SH-SY5Y (cell line): ENCODE results near the gene BTNL3.

Experiments
- GATA2 ChIP-seq: IDR thresholded peaks from 2 replicates; pipeline ENCODE4 v1.6.1; 2011; ENCODE audit warnings: mild to moderate bottlenecking, low read depth, low read length
- GATA3 ChIP-seq: IDR thresholded peaks from 2 replicates; pipeline ENCODE4 v1.6.1; 2011; ENCODE audit warnings: low read depth, mild to moderate bottlenecking, low read length, moderate library complexity

Gene BTNL3

DNA sequence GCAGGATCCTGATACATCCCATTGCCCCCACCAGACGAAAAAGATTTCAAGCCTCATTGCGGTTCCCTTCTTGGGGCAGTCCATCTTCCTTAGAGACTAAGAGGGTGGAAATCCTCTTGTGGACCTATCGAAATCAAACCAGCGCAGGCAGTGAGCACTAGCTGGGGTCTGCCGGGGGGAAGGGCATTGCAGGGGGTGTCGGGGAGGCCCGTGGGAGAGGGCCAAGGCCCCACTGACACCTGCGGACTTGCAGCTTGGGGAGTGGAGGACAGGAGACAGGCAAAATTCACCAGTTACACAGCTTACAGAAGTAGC lies 51.9 kb downstream of the BTNL3 start:
- no peak for TF ChIP-seq GATA3

DNA sequence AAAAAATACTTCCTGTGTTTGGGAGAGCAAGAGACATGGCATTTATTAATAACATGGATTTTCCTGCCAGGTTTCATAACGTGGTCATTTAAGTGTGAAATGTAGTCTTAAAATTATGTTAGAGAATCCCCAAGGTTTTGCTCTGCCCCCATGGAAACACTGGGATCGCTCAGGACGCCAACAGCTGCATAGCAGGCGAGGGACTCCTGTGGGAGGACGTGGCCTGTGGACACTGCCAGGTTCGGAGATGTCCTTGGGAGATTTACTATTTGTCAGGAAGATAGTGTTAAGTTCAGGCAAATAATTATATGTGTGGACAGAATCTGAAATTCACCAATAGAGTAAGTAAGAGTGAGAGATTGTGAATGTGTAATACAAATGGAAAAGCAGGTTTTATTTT lies 52.4 kb downstream of the BTNL3 start:
- TF ChIP-seq GATA2 (no peak), GATA3 (no peak)

DNA sequence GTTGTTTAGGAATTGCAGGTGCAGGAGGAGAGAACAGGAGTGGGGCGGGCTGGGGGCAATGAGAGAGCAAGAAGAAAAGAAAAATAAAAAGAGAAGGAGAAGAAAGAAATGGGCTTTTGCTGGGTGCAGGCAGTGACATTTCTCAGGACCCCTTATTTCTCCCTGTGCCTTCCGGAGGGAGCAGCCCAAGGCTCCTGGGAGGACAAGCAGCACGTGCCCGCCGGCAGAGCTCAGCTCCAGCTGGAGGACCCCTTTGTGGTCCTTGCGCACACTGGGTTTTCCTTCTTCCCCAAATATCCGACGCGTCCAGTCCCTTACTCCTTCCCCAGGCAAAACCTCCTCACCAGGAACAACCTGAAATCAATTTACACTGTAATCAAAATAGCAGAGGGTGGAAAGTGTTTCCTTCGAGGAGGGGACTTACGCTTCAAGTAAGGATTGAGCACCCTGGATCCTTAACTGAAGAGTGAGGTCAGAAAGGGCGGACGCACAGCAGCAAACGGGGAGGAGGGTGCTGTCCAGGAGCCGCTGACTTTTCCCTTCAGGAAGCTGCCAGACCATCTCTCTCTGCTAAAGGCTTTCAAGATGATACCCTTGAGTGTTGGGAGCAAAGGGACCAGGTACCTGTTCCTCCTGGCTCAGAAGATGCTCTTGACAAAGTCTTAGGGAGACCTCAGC lies 53.5 kb downstream of the BTNL3 start:
- TF ChIP-seq GATA3 (no peak), GATA2 (no peak)

GRCh38 chr5:181042722-181043121 lies 54.1 kb downstream of the BTNL3 start:
- TF ChIP-seq GATA2 (no peak), GATA3 (no peak)

DNA sequence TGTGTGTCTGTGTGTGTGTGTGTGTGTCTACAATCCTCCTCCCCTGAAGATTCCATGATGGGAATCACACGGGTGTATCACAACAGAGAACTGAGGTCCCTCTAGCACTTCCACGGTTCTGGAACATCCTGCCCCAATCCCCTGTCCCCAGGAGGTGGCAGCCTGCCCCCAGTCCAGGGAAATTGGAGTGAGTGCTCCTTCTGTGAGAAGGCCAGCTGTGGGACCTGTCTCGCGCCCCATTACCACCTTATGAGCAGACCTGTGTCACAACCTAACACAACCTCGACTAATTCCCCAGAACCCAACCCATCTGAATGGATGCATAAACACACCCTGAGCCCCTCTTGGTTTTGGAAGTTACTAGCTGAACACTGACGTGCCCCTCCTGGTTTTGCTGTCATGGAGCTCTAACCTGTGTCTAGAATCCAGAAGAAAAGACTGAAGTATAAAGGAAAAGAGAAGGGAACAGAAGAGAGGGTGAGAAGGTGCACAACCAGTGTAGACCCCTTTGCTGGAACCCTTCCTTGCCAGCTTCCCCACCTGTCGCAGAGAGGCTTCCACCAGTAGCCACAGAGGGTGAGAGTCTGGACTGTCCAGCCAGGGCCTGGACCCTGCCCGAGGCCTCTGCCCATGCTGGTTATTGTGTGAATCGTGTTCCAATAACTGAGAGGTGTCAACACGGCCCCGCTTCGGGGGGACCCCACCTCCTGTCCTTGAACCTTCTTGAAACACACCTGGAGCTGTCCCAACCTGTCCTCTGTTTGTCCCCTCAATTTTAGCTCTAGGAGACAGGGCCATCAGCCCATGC lies 54.8 kb downstream of the BTNL3 start:
- TF ChIP-seq GATA3: no peak
- TF ChIP-seq GATA2: no peak

- TF ChIP-seq GATA2 (no peak), GATA3 (no peak)
Measured at GRCh38 chr5:181044093-181044599, 55.5 kb downstream of the BTNL3 start.

DNA sequence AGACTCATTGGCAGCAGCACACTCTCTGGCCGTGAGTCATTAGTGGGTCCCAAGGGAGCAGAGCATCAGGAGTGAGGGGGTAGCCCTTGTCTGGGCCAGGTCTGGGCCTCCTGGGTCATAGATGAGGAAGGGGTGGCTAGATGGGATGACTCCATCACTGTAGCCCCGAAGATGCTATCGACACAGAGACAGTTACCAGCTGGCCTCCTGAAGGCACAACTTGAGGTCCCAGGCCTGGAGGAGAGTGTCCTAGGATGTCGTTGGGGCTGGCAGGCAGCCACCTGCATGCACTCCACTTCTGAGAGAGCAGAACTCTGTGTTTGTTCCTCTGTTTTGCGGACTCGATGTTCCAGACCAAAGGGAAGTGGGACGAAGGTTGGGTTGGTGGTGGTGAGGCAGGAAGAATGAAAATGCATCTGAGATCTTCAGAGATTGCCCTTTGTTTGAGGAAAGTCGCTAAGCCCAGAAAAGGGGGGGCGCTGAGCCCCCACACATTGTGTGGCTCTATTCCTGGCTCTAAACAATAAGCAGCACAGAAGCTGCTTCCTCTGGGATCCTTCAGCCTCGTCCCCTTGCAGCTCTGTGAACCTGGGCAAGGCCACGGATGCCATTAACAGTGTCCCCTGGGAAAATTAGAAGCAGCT lies 56.1 kb downstream of the BTNL3 start:
- TF ChIP-seq GATA2 (no peak), GATA3 (no peak)

DNA sequence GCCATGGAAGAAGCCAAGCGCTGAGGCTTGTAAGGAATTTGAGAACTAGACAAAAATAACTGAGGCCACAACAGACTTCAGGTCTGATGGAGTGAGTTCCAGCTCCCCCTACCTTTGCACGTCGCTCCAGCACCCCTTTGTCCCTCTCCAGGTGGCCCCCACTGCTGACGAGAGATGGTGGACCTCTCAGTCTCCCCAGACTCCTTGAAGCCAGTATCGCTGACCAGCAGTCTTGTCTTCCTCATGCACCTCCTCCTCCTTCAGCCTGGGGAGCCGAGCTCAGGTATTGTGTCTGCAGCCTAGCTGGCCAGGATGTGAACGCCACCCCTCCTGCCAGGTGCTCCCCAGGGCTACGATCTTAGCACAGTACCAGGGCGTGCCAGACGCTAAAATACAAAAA lies 56.7 kb downstream of the BTNL3 start:
- TF ChIP-seq GATA3 (no peak), GATA2 (no peak)

DNA sequence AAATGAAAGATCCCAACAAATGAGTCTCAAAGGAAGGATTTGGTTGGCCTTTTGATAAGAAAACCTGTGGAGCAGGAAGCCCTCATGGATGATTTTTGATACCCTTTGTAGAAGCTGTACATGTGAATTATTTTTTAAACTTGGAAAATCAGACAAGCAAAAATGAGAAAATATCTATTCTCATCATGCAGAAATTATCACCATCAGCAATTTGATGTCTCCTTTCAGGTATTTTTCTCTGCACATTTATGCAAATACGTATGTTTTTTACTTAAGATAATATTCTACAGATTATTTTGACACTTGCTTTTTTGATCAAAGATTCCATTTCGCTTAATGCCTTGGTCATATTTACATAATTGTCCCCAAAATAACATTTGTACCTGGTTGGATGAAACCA lies 58.6 kb downstream of the BTNL3 start:
- TF ChIP-seq GATA2: no peak
- TF ChIP-seq GATA3: no peak

DNA sequence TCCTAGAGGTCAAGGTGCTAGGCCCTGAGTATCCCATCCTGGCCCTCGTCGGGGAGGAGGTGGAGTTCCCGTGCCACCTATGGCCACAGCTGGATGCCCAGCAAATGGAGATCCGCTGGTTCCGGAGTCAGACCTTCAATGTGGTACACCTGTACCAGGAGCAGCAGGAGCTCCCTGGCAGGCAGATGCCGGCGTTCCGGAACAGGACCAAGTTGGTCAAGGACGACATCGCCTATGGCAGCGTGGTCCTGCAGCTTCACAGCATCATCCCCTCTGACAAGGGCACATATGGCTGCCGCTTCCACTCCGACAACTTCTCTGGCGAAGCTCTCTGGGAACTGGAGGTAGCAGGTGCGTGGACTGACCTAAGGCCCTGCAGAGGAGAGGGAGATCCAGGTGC lies 59.3 kb downstream of the BTNL3 start:
- TF ChIP-seq GATA3 (no peak), GATA2 (no peak)

DNA sequence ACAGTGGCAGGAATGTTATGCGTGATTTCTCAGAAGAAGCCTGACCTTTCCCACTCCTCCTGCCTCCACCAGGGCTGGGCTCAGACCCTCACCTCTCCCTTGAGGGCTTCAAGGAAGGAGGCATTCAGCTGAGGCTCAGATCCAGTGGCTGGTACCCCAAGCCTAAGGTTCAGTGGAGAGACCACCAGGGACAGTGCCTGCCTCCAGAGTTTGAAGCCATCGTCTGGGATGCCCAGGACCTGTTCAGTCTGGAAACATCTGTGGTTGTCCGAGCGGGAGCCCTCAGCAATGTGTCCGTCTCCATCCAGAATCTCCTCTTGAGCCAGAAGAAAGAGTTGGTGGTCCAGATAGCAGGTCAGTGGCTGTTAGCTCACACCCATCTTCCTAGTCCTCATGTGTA lies 61.4 kb downstream of the BTNL3 start:
- TF ChIP-seq GATA3: no peak
- TF ChIP-seq GATA2: no peak

DNA sequence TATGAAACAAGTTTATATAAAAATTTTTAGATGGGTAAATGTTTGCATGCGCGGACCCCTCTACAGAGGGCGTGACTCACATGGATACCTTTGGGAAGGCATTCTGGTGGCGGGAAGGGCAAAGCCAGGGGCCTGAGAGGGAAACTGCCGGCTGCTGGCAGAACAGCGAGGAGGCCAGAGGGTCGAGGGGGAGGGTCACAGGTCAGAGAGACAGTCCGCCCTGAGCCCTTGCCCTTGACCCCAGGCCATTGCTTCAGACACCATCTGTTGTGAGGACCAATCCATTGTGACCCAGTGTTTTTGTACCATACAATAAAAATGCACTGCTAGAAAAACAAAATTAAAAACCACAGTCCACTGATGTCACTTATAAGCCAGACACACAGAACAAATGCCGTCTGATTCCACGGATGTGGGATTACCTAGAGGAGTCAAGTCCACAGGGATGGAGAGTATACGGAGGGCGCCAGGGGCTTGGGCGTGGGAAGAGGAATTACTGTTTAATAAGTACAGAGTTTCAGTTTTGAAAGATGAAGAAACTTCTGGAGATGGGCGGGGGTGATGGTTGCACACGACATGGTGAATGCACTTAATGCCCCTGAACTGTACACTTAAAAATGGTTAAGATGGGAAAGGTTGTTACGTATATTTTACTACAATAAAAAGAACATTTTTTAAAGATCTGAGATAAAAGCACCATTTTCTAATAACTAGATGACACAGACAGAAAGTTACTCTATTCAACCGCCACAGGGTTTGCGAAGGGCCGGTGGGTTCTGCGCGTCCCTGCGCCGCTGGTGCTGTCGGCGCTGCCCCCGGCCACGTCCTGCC lies 63.4 kb downstream of the BTNL3 start:
- TF ChIP-seq GATA2 (no peak), GATA3 (no peak)

DNA sequence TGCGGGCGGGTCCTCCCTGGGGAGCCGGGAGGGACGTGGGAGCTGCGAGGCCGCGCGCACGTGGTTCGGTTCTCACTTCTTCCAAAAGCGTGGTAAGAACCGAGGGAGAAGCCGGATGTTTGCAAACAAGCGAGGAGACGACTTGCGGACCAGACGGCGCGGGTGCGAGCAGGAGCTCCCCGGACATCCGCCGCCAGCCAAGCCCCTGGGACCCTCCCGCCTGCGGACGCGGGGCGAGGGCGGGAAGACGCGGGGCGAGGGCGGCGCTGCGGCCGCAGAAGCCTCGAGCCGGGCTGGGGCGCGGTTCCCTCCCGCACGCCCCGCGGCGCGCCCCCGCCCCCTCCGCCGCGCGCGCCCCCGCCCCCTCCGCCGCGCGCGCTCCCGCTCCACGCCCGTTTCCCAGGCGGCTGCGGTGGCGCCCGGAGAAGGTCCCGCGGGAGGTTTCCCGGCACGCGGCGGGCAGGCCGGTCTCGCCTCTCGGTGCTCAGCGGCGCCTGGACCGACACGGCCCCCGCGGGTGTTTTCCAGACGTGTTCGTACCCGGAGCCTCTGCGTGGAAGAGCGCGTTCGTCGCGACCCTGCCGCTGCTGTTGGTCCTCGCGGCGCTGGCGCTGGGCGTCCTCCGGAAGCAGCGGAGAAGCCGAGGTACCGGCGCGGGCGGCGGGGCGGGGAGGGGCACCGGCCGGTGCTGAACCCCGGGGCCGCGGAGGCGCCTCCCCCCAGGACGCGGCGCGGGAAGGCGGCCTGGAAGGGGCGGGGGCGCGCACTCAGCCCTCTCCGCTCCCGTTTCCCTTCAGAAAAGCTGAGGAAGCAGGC lies 64.2 kb downstream of the BTNL3 start:
- no peak for TF ChIP-seq GATA3
- TF ChIP-seq GATA2: no peak
